Ovary (tissue), 3 donors: ENCODE measurements around the gene STARD9.

Experiments
- EP300 ChIP-seq: sonication (generic); formaldehyde crosslinking; IDR thresholded peaks from one replicate; pipeline ENCODE4 v1.6.1; 2017; ENCODE audit warnings: antibody characterized with exemption
- POLR2A ChIP-seq: fragments of 450-650 bp; IDR thresholded peaks from one replicate; pipeline ENCODE4 v1.6.1; 2017; ENCODE audit warnings: antibody characterized with exemption, mild to moderate bottlenecking, moderate library complexity
- TF ChIP-seq, protein P1 (sequence below), 3 donors: fragments of 450-650 bp in 2 of 3; fragments of 200-600 bp in 1 of 3; IDR thresholded peaks; one replicate each; pipeline versions ENCODE4 v1.5.1 to v1.8.0; 2016 to 2022; ENCODE audit warnings: antibody characterized with exemption in 3 of 3, mild to moderate bottlenecking in 1 of 3
- donor health status: DM: no; HTN: no; CAD: no.

DNA sequence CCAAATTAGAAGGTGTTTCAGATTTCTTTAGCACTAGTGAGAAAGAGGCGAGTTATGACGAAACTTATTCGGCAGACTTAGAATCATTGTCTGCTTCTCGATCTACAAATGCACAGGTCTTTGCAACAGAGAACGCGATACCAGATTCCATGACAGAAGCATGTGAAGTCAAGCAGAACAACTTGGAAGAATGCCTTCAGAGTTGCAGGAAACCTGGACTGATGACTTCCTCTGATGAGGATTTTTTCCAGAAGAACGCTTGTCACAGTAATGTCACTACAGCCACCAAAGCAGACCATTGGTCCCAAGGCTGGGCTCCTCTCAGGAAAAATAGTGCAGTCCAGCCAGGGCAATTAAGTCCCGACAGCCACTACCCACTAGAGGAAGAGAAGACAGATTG lies 110.9 kb downstream of the STARD9 start:
- TF ChIP-seq, protein P1, sequence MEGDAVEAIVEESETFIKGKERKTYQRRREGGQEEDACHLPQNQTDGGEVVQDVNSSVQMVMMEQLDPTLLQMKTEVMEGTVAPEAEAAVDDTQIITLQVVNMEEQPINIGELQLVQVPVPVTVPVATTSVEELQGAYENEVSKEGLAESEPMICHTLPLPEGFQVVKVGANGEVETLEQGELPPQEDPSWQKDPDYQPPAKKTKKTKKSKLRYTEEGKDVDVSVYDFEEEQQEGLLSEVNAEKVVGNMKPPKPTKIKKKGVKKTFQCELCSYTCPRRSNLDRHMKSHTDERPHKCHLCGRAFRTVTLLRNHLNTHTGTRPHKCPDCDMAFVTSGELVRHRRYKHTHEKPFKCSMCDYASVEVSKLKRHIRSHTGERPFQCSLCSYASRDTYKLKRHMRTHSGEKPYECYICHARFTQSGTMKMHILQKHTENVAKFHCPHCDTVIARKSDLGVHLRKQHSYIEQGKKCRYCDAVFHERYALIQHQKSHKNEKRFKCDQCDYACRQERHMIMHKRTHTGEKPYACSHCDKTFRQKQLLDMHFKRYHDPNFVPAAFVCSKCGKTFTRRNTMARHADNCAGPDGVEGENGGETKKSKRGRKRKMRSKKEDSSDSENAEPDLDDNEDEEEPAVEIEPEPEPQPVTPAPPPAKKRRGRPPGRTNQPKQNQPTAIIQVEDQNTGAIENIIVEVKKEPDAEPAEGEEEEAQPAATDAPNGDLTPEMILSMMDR (IDR thresholded peaks at IDR 0.05), result no peak
- TF ChIP-seq EP300 (no peak), POLR2A (no peak)
